Dendritic cell treated with granulocyte-macrophage colony-stimulating factor and Interleukin-4, amounts not matched to agents 40 ng/mL and 50 ng/mL, for 4 days (primary cell): ENCODE data around the gene OR6B2.

ENCODE experiments used
- H3K27ac Mint-ChIP-seq: one replicate; pipeline ENCODE4 v1.8.0; 2022; ENCODE audit warnings: mild to moderate bottlenecking, mixed read lengths
- H3K27me3 Mint-ChIP-seq: one replicate; pipeline ENCODE4 v1.8.0; 2022; ENCODE audit warnings: mild to moderate bottlenecking, mixed read lengths
- H3K36me3 Mint-ChIP-seq: one replicate; pipeline ENCODE4 v1.8.0; 2022; ENCODE audit warnings: low read depth, mixed read lengths
- H3K4me1 Mint-ChIP-seq: one replicate; pipeline ENCODE4 v1.8.0; 2022; ENCODE audit warnings: low read depth, mixed read lengths
- H3K4me3 Mint-ChIP-seq: one replicate; pipeline ENCODE4 v1.8.0; 2022; ENCODE audit warnings: mild to moderate bottlenecking, moderate library complexity, mixed read lengths
- H3K9me3 Mint-ChIP-seq: one replicate; pipeline ENCODE4 v1.8.0; 2022; ENCODE audit warnings: mixed read lengths
- intact Hi-C: fragments of 100-400 bp; cut with micrococcal nuclease; formaldehyde crosslinking; loops from one replicate; pipeline ENCODE4 v1.15.0; 2022

OR6B2 gene

GRCh38 chr2:240030379-240031094 lies at the start of gene OR6B2:
Gene OR6B2 (minus strand): TSS chr2:240030429. CDS start chr2:240030429, 0 bp downstream.
- intact Hi-C loops: no loop called here
- H3K27ac Mint-ChIP-seq: no peak within 1 kb of the TSS
- H3K4me3 Mint-ChIP-seq: no peak within 1 kb of the TSS

DNA sequence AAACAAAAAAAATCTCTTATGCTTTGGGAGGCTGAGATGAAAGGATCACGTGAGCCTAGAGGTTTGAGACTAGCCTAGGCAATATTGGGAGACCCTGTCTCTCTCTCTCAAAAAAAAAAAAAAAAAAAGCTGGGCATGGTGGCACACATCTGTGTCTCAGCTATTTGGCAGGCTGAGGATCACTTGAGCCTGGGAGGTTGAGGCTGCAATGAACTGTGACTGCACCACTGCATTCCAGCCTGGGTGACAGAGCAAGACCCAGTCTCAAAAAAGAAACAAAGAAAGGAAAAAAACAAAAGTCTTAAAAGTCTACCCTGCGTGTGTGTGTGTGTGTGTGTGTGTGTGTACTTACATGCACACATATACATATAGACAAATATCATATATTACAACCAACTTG lies 48.4 kb upstream of the OR6B2 start:
- no peak overlapping the region for H3K27ac Mint-ChIP-seq
- H3K36me3 Mint-ChIP-seq: no peaks in the 10 kb centered on the region
- no peak overlapping the region for H3K4me3 Mint-ChIP-seq
- H3K27me3 Mint-ChIP-seq: peaks cover 11% of the 10 kb centered on the region
- H3K4me1 Mint-ChIP-seq: no peaks in the 10 kb centered on the region
- intact Hi-C loops: no loop called here
- H3K9me3 Mint-ChIP-seq: peaks cover 17% of the 10 kb centered on the region

More at GRCh38 chr2:240030379-240031094, at the start of gene OR6B2:
- Mint-ChIP-seq H3K9me3 (no peaks in the 10 kb centered on the region), H3K36me3 (peaks cover 2% of the 10 kb centered on the region), H3K4me1 (no peaks in the 10 kb centered on the region), H3K27me3 (peaks cover 29% of the 10 kb centered on the region)

- H3K36me3 Mint-ChIP-seq: no peaks in the 10 kb centered on the region
- no peak overlapping the region for H3K27ac Mint-ChIP-seq
- intact Hi-C loops: no loop called here
Observed at GRCh38 chr2:240077442-240077841, 47.2 kb upstream of the OR6B2 start.

GRCh38 chr2:240074545-240074944 lies 44.3 kb upstream of the OR6B2 start:
- Mint-ChIP-seq H3K4me1 (no peaks in the 10 kb centered on the region), H3K36me3 (no peaks in the 10 kb centered on the region), H3K27me3 (peaks cover 15% of the 10 kb centered on the region), H3K4me3 (no peak overlapping the region), H3K27ac (no peak overlapping the region), H3K9me3 (peaks cover 17% of the 10 kb centered on the region)
- intact Hi-C loops: no loop called here

More at GRCh38 chr2:240077442-240077841, 47.2 kb upstream of the OR6B2 start:
- Mint-ChIP-seq H3K27me3 (peaks cover 11% of the 10 kb centered on the region), H3K4me3 (no peak overlapping the region), H3K4me1 (no peaks in the 10 kb centered on the region), H3K9me3 (peaks cover 17% of the 10 kb centered on the region)

GRCh38 chr2:240070907-240071306 lies 40.7 kb upstream of the OR6B2 start:
- intact Hi-C loops: no loop called here
- H3K4me3 Mint-ChIP-seq: no peak overlapping the region
- peaks cover 18% of the 10 kb centered on the region for H3K27me3 Mint-ChIP-seq
- no peak overlapping the region for H3K27ac Mint-ChIP-seq
- H3K36me3 Mint-ChIP-seq: no peaks in the 10 kb centered on the region
- no peaks in the 10 kb centered on the region for H3K4me1 Mint-ChIP-seq
- no peaks in the 10 kb centered on the region for H3K9me3 Mint-ChIP-seq

DNA sequence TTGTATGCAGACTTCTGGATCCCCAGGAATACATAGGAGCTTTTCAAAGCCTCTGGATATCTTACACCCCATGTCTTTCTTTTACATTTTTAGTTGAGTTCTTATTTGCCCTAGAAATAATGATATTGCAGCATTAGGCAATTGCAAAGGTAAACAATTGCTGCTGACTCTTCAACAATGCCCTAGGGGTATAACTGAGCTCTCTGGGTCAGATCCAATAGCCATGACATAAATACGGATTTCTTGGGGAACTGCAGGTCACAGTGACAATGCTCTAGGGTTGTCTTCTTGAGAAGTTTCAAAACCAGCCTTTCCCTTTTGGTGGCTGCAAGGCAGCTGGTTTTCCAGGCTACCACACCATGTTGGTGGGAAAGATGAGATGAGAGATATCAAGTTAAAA lies 39.6 kb upstream of the OR6B2 start:
- intact Hi-C loops: no loop called here
- Mint-ChIP-seq H3K27ac (no peak overlapping the region), H3K4me1 (no peaks in the 10 kb centered on the region), H3K27me3 (peaks cover 25% of the 10 kb centered on the region), H3K36me3 (no peaks in the 10 kb centered on the region), H3K9me3 (no peaks in the 10 kb centered on the region), H3K4me3 (no peak overlapping the region)

DNA sequence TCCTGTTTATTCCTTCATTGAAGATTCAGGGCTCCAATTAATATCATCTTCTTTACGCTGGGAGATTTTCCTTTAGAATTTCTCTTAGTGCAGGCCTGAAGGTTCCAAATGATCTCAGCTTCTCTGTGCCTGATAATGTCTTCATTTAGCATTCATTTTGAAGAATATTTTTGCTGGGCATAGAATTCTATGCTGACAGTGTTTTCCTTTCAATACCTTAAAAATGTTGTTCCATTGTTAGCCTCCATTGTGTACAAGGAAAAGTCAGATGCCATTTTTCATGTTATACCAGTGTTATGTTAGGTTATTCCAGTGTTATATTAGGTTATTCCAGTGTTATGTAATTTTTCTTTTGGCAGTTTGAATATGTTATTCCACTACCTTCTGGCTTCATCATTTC lies 38.0 kb upstream of the OR6B2 start:
- intact Hi-C loops: no loop called here
- H3K36me3 Mint-ChIP-seq: no peaks in the 10 kb centered on the region
- H3K27ac Mint-ChIP-seq: no peak overlapping the region
- H3K27me3 Mint-ChIP-seq: peaks cover 27% of the 10 kb centered on the region
- no peaks in the 10 kb centered on the region for H3K4me1 Mint-ChIP-seq
- H3K9me3 Mint-ChIP-seq: no peaks in the 10 kb centered on the region
- H3K4me3 Mint-ChIP-seq: no peak overlapping the region

GRCh38 chr2:240066489-240066888 lies 36.3 kb upstream of the OR6B2 start:
- peaks cover 27% of the 10 kb centered on the region for H3K27me3 Mint-ChIP-seq
- no peaks in the 10 kb centered on the region for H3K36me3 Mint-ChIP-seq
- no peaks in the 10 kb centered on the region for H3K4me1 Mint-ChIP-seq
- no peak overlapping the region for H3K27ac Mint-ChIP-seq
- intact Hi-C loops: no loop called here
- H3K9me3 Mint-ChIP-seq: no peaks in the 10 kb centered on the region
- H3K4me3 Mint-ChIP-seq: no peak overlapping the region

DNA sequence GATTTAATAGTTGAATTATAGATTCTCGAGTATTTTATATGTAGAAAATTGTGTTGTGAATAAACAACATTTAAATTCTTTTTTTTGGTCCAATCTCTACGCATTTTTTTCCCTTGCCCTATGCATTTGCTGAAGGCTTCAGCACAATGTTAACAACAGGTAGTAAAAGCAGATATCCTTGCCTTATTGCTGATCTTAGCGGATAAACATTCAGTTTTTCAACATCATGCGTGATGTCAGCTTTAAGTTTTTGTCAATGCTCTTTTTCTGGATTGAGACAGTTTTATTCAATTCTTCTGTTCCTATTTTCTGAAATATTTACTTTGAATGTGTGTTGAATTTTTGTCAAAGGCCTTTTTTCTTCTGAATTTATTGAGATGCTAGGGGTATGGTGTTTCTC lies 34.7 kb upstream of the OR6B2 start:
- Mint-ChIP-seq H3K27me3 (peaks cover 32% of the 10 kb centered on the region), H3K4me1 (no peaks in the 10 kb centered on the region), H3K4me3 (no peak overlapping the region), H3K36me3 (no peaks in the 10 kb centered on the region), H3K9me3 (no peaks in the 10 kb centered on the region), H3K27ac (no peak overlapping the region)
- intact Hi-C loops: no loop called here

GRCh38 chr2:240060977-240061591 lies 30.9 kb upstream of the OR6B2 start:
- Mint-ChIP-seq H3K27ac (no peak overlapping the region), H3K9me3 (no peaks in the 10 kb centered on the region), H3K36me3 (no peaks in the 10 kb centered on the region), H3K27me3 (peaks cover 34% of the 10 kb centered on the region), H3K4me3 (no peak overlapping the region), H3K4me1 (no peaks in the 10 kb centered on the region)
- intact Hi-C loops: loop anchor here (1.0 kb wide), 1 partner anchor 82 kb away; no protein-coding TSS in a partner anchor

GRCh38 chr2:240056678-240057077 lies 26.4 kb upstream of the OR6B2 start:
- H3K36me3 Mint-ChIP-seq: no peaks in the 10 kb centered on the region
- no peaks in the 10 kb centered on the region for H3K4me1 Mint-ChIP-seq
- H3K4me3 Mint-ChIP-seq: no peak overlapping the region
- intact Hi-C loops: no loop called here
- H3K27me3 Mint-ChIP-seq: peaks cover 47% of the 10 kb centered on the region
- no peaks in the 10 kb centered on the region for H3K9me3 Mint-ChIP-seq
- no peak overlapping the region for H3K27ac Mint-ChIP-seq

DNA sequence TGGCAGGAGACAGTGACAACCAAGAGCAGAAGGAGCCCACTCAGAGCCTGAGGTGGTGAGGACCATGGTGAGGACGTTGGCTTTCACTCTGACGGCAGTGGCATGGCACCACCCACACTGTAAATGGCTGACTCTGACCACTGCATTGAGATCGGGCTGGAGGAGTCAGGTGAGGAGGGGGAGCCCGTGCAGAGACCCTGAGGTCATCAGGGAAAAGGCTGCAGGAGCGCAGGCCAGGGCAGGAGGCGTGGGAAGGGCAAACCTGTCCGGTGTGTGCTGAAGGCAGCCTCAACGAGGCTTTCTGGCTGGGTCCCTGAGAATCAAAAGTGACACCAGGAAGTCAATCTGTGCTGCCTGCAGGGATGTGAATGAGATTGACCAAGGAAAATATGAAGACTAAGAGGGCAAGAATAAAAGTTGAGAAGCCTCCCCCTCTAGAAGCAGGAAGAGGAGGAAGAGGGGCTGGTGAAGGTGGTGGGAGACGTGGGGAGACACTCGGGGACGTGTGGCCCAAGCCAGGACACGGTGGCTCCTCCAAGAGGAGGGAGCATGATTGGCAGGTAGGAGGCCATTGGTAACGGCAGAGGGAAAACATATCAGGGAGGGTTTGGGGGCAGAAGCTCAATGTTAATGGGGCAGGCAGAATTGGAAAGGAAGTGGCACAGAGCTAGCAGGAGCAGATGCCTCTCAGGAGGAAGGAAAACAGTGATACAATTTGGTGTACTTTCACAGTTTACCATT lies 25.1 kb upstream of the OR6B2 start:
- H3K36me3 Mint-ChIP-seq: no peaks in the 10 kb centered on the region
- no peak overlapping the region for H3K27ac Mint-ChIP-seq
- no peaks in the 10 kb centered on the region for H3K9me3 Mint-ChIP-seq
- intact Hi-C loops: no loop called here
- H3K4me1 Mint-ChIP-seq: no peaks in the 10 kb centered on the region
- H3K27me3 Mint-ChIP-seq: peaks cover 45% of the 10 kb centered on the region
- H3K4me3 Mint-ChIP-seq: no peak overlapping the region

DNA sequence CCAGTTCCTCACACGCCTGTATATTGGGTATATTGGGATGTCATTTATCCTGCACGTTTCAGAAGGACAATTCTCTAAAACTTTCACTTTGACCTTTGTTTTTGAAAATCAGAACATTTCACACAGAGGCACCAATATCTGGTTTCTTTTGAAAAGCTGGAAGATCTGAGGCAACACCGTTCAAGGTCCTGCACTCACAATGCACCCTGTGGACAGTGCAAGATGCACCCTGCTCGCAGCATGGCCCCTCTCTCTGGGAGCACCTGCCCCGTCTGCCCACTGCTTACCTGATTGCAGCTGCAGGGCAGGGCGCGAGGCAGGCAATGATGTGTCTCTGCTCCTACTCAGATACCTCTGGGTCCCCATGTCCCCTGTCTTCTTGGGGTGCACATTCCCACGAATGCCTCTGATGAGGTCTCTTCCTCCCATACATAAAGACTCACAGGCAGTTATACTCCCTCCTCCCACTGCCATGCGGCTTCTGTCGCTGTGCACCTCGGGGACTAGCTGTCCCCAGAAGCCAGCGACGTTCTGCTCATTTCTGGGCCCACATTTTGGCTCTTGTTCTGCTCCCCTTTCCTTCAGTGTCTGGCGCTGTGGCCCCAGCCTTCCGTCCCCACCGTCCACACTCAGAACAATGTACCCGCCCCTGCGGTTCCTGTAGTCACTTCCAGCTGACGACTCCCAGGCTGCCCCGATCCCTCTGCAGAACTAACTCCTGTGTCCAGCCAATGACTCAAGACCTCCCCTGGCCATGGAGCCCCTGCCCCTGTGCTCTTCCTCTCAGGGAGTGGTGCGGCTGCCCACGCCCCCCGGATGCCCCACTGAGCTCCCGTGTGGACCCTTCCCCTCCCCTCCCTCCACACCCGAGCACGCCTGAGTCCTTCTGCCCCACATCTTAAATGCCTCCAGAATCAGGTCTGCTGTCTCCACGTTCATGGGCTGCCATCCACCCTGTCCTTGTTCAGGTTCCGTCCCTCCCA lies 23.2 kb upstream of the OR6B2 start, which contains the start of gene OR6B3:
Gene OR6B3 (minus strand): TSS at position 349 of the 983 bp plus-strand sequence.
- no peaks in the 10 kb centered on the region for H3K36me3 Mint-ChIP-seq
- H3K4me1 Mint-ChIP-seq: no peaks in the 10 kb centered on the region
- intact Hi-C loops: no loop called here
- no peaks in the 10 kb centered on the region for H3K9me3 Mint-ChIP-seq
- H3K4me3 Mint-ChIP-seq: no peak within 1 kb of the TSS
- H3K27me3 Mint-ChIP-seq: peaks cover 45% of the 10 kb centered on the region
- no peak within 1 kb of the TSS for H3K27ac Mint-ChIP-seq
